Measurements from ENCODE around the gene FRYL. TPM values are rescaled to one million over a fixed set of nuclear protein-coding genes. Genes with fewer than 3 reads are reported as not detected.
"Not testable (repeated sequence)": the region's sequence is repeated elsewhere in the genome, so short reads cannot be mapped to it uniquely, and the experiment has no call there.

The FRYL gene
- polyA plus RNA-seq = 10 to 100 TPM; 25.8 to 57.9 (median 26.7) TPM

- Mint-ChIP-seq H3K9me3 (no peaks in the 10 kb centered on the region), H3K4me1 (peaks cover 41 to 49% of the 10 kb centered on the region in 2 donors), H3K36me3 (peaks cover 0 to under 1% (median 0%) of the 10 kb centered on the region in 3 donors), H3K27ac (peak within 1 kb of the TSS; percentile 94 to 96 (median 95)), H3K4me3 (peak within 1 kb of the TSS; percentile 92 to 95 (median 94)), H3K27me3 (ENCODE audit: low read depth in 3 of 3) (peaks cover 4 to 15% (median 6%) of the 10 kb centered on the region in 3 donors)
- DNase-seq = peak; percentile 98
Measured at GRCh38 chr4:48779998-48780864, at the start of gene FRYL. Gene FRYL, minus strand, starts transcription at chr4:48780279. Its CDS starts 145,869 bp downstream, at chr4:48634410.

GRCh38 chr4:48827622-48828021, 47.5 kb upstream of the FRYL start:
- Mint-ChIP-seq H3K9me3 (peaks cover 0 to 2% (median 0%) of the 10 kb centered on the region in 6 donors), H3K27ac (no peak overlapping the region), H3K36me3 (peaks cover 3 to 5% (median 4%) of the 10 kb centered on the region in 3 donors), H3K27me3 (ENCODE audit: low read depth in 3 of 3) (peaks cover 10 to 21% (median 14%) of the 10 kb centered on the region in 3 donors), H3K4me3 (no peak overlapping the region), H3K4me1 (peaks cover 25% of the 10 kb centered on the region in 2 donors)
- no peak for DNase-seq

- not testable (repeated sequence) for H3K27ac Mint-ChIP-seq, DNase-seq, H3K9me3 Mint-ChIP-seq, H3K4me1 Mint-ChIP-seq, H3K4me3 Mint-ChIP-seq, H3K36me3 Mint-ChIP-seq
- peaks cover 4 to 10% (median 9%) of the 10 kb centered on the region in 3 donors for H3K27me3 Mint-ChIP-seq (ENCODE audit: low read depth in 3 of 3)
Measured at GRCh38 chr4:48821431-48821830, 41.4 kb upstream of the FRYL start.

- Mint-ChIP-seq H3K27ac (no peak overlapping the region), H3K36me3 (peaks cover 0 to 4% (median 0%) of the 10 kb centered on the region in 3 donors), H3K9me3 (peaks cover 0 to 1% (median 0%) of the 10 kb centered on the region in 6 donors), H3K4me1 (peaks cover 5 to 9% of the 10 kb centered on the region in 2 donors), H3K27me3 (ENCODE audit: low read depth in 3 of 3) (peaks cover 6 to 14% (median 9%) of the 10 kb centered on the region in 3 donors), H3K4me3 (no peak overlapping the region)
- DNase-seq = no peak
Measured at GRCh38 chr4:48816971-48817370, 36.9 kb upstream of the FRYL start.

GRCh38 chr4:48816297-48816696, 36.2 kb upstream of the FRYL start:
- H3K4me3 Mint-ChIP-seq, H3K27ac Mint-ChIP-seq, DNase-seq, H3K9me3 Mint-ChIP-seq, H3K36me3 Mint-ChIP-seq, H3K4me1 Mint-ChIP-seq: not testable (repeated sequence)
- peaks cover 4 to 14% (median 9%) of the 10 kb centered on the region in 3 donors for H3K27me3 Mint-ChIP-seq (ENCODE audit: low read depth in 3 of 3)

GRCh38 chr4:48815483-48815882, 35.4 kb upstream of the FRYL start:
- peaks cover 0 to 4% (median 0%) of the 10 kb centered on the region in 3 donors for H3K36me3 Mint-ChIP-seq
- H3K9me3 Mint-ChIP-seq = peaks cover 0 to 4% (median 0%) of the 10 kb centered on the region in 6 donors
- H3K27ac Mint-ChIP-seq = peak overlapping the region in 3 of 6 donors; percentile 2 to 13 (median 2)
- H3K27me3 Mint-ChIP-seq (ENCODE audit: low read depth in 3 of 3) = peaks cover 4 to 11% (median 5%) of the 10 kb centered on the region in 3 donors
- peak overlapping the region in 3 of 5 donors; percentile 4 to 41 (median 9) for H3K4me3 Mint-ChIP-seq
- H3K4me1 Mint-ChIP-seq = peaks cover 5 to 9% of the 10 kb centered on the region in 2 donors
- no peak for DNase-seq

GRCh38 chr4:48813964-48814363, 33.9 kb upstream of the FRYL start:
- Mint-ChIP-seq H3K27ac (no peak overlapping the region), H3K4me1 (peaks cover 5 to 9% of the 10 kb centered on the region in 2 donors)

GRCh38 chr4:48812866-48813265, 32.8 kb upstream of the FRYL start:
- H3K9me3 Mint-ChIP-seq = peaks cover 0 to 4% (median 0%) of the 10 kb centered on the region in 6 donors
- no peak overlapping the region for H3K4me3 Mint-ChIP-seq
- peaks cover 5 to 9% of the 10 kb centered on the region in 2 donors for H3K4me1 Mint-ChIP-seq
- no peak for DNase-seq
- peaks cover 0 to 7% (median 3%) of the 10 kb centered on the region in 3 donors for H3K27me3 Mint-ChIP-seq (ENCODE audit: low read depth in 3 of 3)
- no peaks in the 10 kb centered on the region for H3K36me3 Mint-ChIP-seq
- no peak overlapping the region for H3K27ac Mint-ChIP-seq

More at GRCh38 chr4:48813964-48814363, 33.9 kb upstream of the FRYL start:
- Mint-ChIP-seq H3K36me3 (no peaks in the 10 kb centered on the region), H3K4me3 (no peak overlapping the region), H3K9me3 (peaks cover 0 to 4% (median 0%) of the 10 kb centered on the region in 6 donors), H3K27me3 (ENCODE audit: low read depth in 3 of 3) (peaks cover 1 to 11% (median 4%) of the 10 kb centered on the region in 3 donors)
- DNase-seq = no peak

- Mint-ChIP-seq H3K9me3 (no peaks in the 10 kb centered on the region), H3K36me3 (no peaks in the 10 kb centered on the region), H3K4me3 (no peak overlapping the region), H3K4me1 (no peaks in the 10 kb centered on the region), H3K27ac (no peak overlapping the region), H3K27me3 (ENCODE audit: low read depth in 3 of 3) (peaks cover 0 to 6% (median 2%) of the 10 kb centered on the region in 3 donors)
- DNase-seq = no peak
Measured at GRCh38 chr4:48804584-48805301, 24.7 kb upstream of the FRYL start.

GRCh38 chr4:48801016-48801715, 21.1 kb upstream of the FRYL start:
- H3K9me3 Mint-ChIP-seq = no peaks in the 10 kb centered on the region
- H3K4me1 Mint-ChIP-seq = no peaks in the 10 kb centered on the region
- no peak for DNase-seq
- H3K27me3 Mint-ChIP-seq (ENCODE audit: low read depth in 3 of 3) = peaks cover 0 to 6% (median 5%) of the 10 kb centered on the region in 3 donors
- no peak overlapping the region for H3K27ac Mint-ChIP-seq
- no peak overlapping the region for H3K4me3 Mint-ChIP-seq
- no peaks in the 10 kb centered on the region for H3K36me3 Mint-ChIP-seq

- not testable (repeated sequence) for H3K27me3 Mint-ChIP-seq (ENCODE audit: low read depth in 3 of 3); H3K4me1 Mint-ChIP-seq; H3K36me3 Mint-ChIP-seq; H3K27ac Mint-ChIP-seq; H3K9me3 Mint-ChIP-seq; H3K4me3 Mint-ChIP-seq; DNase-seq
Measured at GRCh38 chr4:48800155-48800554, 20.1 kb upstream of the FRYL start.

- Mint-ChIP-seq H3K27ac (no peak overlapping the region), H3K36me3 (no peaks in the 10 kb centered on the region), H3K9me3 (no peaks in the 10 kb centered on the region), H3K4me3 (no peak overlapping the region), H3K27me3 (ENCODE audit: low read depth in 3 of 3) (peaks cover 0 to 6% (median 5%) of the 10 kb centered on the region in 3 donors), H3K4me1 (no peaks in the 10 kb centered on the region)
- no peak for DNase-seq
Measured at GRCh38 chr4:48799157-48799556, 19.1 kb upstream of the FRYL start.

- H3K4me1 Mint-ChIP-seq = no peaks in the 10 kb centered on the region
- H3K9me3 Mint-ChIP-seq = no peaks in the 10 kb centered on the region
- peaks cover 0 to 6% (median 5%) of the 10 kb centered on the region in 3 donors for H3K27me3 Mint-ChIP-seq (ENCODE audit: low read depth in 3 of 3)
- H3K27ac Mint-ChIP-seq = no peak overlapping the region
- H3K36me3 Mint-ChIP-seq = no peaks in the 10 kb centered on the region
- H3K4me3 Mint-ChIP-seq = no peak overlapping the region
- DNase-seq = no peak
Measured at GRCh38 chr4:48798117-48798516, 18.0 kb upstream of the FRYL start.
